Body of pancreas (tissue), 4 donors: ENCODE measurements around the gene NRCAM.

Experiments used
- POLR2A ChIP-seq, 3 donors: fragments of 450-650 bp; IDR thresholded peaks; one replicate each; pipeline ENCODE4 v1.6.1; 2016; ENCODE audit warnings: antibody characterized with exemption in 3 of 3, mild to moderate bottlenecking in 2 of 3
- TF ChIP-seq, protein P1 (sequence below), 7 experiments: fragments of 450-650 bp in 4 of 7; fragments of 200-600 bp in 3 of 7; sonication (generic) in 3 of 7; IDR thresholded peaks; one replicate each; pipeline ENCODE4 v1.5.1; 2016 to 2019; ENCODE audit warnings: antibody characterized with exemption in 7 of 7

DNA sequence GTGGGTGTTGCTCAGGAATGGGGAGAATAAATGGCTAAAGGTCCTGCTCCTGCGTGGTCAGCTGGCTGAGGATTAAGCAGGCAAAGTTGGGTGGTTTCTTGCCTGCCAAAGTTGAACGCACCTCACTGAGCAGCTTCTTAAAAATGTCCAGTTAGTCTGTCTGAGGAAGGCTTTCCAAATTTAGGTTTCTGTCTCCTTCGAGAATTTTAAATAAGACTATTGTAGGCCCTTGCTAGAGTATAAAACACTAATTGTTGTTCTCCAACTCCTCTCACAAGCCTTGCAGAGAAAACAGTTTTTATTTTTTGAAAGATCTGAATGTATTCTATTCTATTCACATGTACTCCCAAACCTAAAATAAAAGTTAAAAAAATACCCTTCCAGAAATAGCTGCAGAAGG, 204.1 kb downstream of the NRCAM start:
- no peak for TF ChIP-seq POLR2A (IDR thresholded peaks at IDR 0.05)
- TF ChIP-seq, protein P1, sequence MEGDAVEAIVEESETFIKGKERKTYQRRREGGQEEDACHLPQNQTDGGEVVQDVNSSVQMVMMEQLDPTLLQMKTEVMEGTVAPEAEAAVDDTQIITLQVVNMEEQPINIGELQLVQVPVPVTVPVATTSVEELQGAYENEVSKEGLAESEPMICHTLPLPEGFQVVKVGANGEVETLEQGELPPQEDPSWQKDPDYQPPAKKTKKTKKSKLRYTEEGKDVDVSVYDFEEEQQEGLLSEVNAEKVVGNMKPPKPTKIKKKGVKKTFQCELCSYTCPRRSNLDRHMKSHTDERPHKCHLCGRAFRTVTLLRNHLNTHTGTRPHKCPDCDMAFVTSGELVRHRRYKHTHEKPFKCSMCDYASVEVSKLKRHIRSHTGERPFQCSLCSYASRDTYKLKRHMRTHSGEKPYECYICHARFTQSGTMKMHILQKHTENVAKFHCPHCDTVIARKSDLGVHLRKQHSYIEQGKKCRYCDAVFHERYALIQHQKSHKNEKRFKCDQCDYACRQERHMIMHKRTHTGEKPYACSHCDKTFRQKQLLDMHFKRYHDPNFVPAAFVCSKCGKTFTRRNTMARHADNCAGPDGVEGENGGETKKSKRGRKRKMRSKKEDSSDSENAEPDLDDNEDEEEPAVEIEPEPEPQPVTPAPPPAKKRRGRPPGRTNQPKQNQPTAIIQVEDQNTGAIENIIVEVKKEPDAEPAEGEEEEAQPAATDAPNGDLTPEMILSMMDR (IDR thresholded peaks at IDR 0.05): no peak
